GM12878 (cell line): ENCODE data around the gene SPATA9. TPM values are rescaled to one million over a fixed set of nuclear protein-coding genes. Genes with fewer than 3 reads are reported as not detected.
A peak's percentile ranks its signal among the peaks of the same experiment; 100 is the strongest.

ENCODE experiments used
- ATAC-seq: fragments of 200-7000 bp; cut with Tn5 transposase; 3 replicates; pipeline ENCODE4 v1.9.1; 2020; ENCODE audit warnings: mild to moderate bottlenecking, moderate library complexity
- BruUV-seq: library from RNA; stranded (reverse); fragments of 400-500 nt; replicated peaks from 2 replicates; lab custom pipeline; 2021; lab: Mats Ljungman, UMichigan
- CTCF ChIA-PET: fragments of 300-600 bp; sonication (Branson Sonifier 250); formaldehyde crosslinking; extraction: SDS; loops from one replicate; lab custom pipeline; 2021; ENCODE audit warnings: inconsistent platforms; lab: Yijun Ruan, JAX
- POLR2A ChIA-PET: fragments of 350-600 bp; formaldehyde crosslinking; extraction: SDS; loops from one replicate; lab custom pipeline; 2021; ENCODE audit warnings: inconsistent platforms; lab: Charles Lee
- RAD21 ChIA-PET: fragments of 300-600 bp; sonication (Branson Sonifier 250); formaldehyde crosslinking; loops from one replicate; lab custom pipeline; 2023; ENCODE audit warnings: antibody characterized with exemption; ENCODE audit not compliant: unreplicated experiment; lab: Charles Lee
- SMC1A ChIA-PET: fragments of 300-600 bp; sonication (Branson Sonifier 250); formaldehyde crosslinking; loops from one replicate; lab custom pipeline; 2023; ENCODE audit not compliant: unreplicated experiment, uncharacterized antibody; lab: Charles Lee
- DNase-seq: peaks from one replicate; pipeline ENCODE4 v3.0.0-alpha.2; 2011; ENCODE audit warnings: low read depth, low spot score
- FAIRE-seq: peaks from 3 replicates; lab custom pipeline; 2011; peaks lifted over from hg19 to GRCh38; lab: Jason Lieb, UNC
- H2AFZ ChIP-seq: 2 replicates; pipeline ENCODE4 v1.6.0; 2011; ENCODE audit warnings: low read depth, low read length, control low read depth; ENCODE audit not compliant: control insufficient read depth
- H3K27ac ChIP-seq: 2 replicates; pipeline ENCODE4 v1.5.1; 2011; ENCODE audit warnings: control low read depth; ENCODE audit not compliant: control insufficient read depth, insufficient read depth
- H3K27me3 ChIP-seq, 2 experiments: replicated peaks in 1 of 2; 2 replicates each; pipeline versions ENCODE4 v1.6.0 to v1.6.1; 2011; ENCODE audit warnings: low read length in 1 of 2; ENCODE audit not compliant: control insufficient read depth in 2 of 2, insufficient read depth in 2 of 2
- H3K36me3 ChIP-seq, 2 experiments: 2 replicates each; pipeline ENCODE4 v1.5.1; 2011; ENCODE audit warnings: low read length in 1 of 2; ENCODE audit not compliant: control insufficient read depth in 2 of 2, insufficient read depth in 2 of 2
- H3K4me1 ChIP-seq: 2 replicates; pipeline ENCODE4 v1.6.1; 2011; ENCODE audit warnings: mild to moderate bottlenecking, low read length, moderate library complexity, mixed read lengths; ENCODE audit not compliant: control insufficient read depth, insufficient read depth
- H3K4me2 ChIP-seq: 2 replicates; pipeline ENCODE4 v1.6.0; 2011; ENCODE audit warnings: control low read depth; ENCODE audit not compliant: control insufficient read depth, insufficient read depth
- H3K4me3 ChIP-seq: fragments of 200-600 bp; sonication (generic); 2 replicates; pipeline ENCODE4 v1.5.1; 2016
- H3K79me2 ChIP-seq: 2 replicates; pipeline ENCODE4 v1.6.0; 2011; ENCODE audit warnings: low read length; ENCODE audit not compliant: control insufficient read depth, insufficient read depth
- H3K9ac ChIP-seq: 2 replicates; pipeline ENCODE4 v1.8.0; 2011; ENCODE audit warnings: low read length, control low read depth, mixed read lengths; ENCODE audit not compliant: control insufficient read depth, insufficient read depth
- H3K9me3 ChIP-seq: replicated peaks from 3 replicates; pipeline ENCODE4 v1.5.1; 2011; ENCODE audit warnings: mild to moderate bottlenecking, low read length; ENCODE audit not compliant: control insufficient read depth, insufficient read depth
- H4K20me1 ChIP-seq: 2 replicates; pipeline ENCODE4 v1.6.0; 2011; ENCODE audit not compliant: control insufficient read depth, insufficient read depth
- ASH2L ChIP-seq: fragments of 300-600, 200-600 bp; sonication (generic); IDR thresholded peaks from 2 replicates; pipeline ENCODE4 v1.6.1; 2017; ENCODE audit warnings: low read depth, mild to moderate bottlenecking, borderline replicate concordance
- BCL11A ChIP-seq: IDR thresholded peaks from 2 replicates; pipeline ENCODE4 v1.6.1; 2011; ENCODE audit warnings: low read depth, low read length
- E4F1 ChIP-seq: fragments of 450-650 bp; IDR thresholded peaks from 2 replicates; pipeline ENCODE4 v1.6.1; 2018; ENCODE audit warnings: borderline replicate concordance, mild to moderate bottlenecking; ENCODE audit not compliant: partially characterized antibody
- EZH2 ChIP-seq: IDR thresholded peaks from 2 replicates; pipeline ENCODE4 v1.6.1; 2012; ENCODE audit warnings: low read depth, mild to moderate bottlenecking, control low read depth, inconsistent platforms, low read length, borderline replicate concordance; ENCODE audit not compliant: control insufficient read depth
- FOXK2 ChIP-seq: fragments of 450-650 bp; IDR thresholded peaks from 2 replicates; pipeline ENCODE4 v1.6.1; 2017; ENCODE audit warnings: mild to moderate bottlenecking, moderate library complexity
- GABPA ChIP-seq: IDR thresholded peaks from 2 replicates; pipeline ENCODE4 v1.6.1; 2014; ENCODE audit warnings: antibody characterized with exemption, low read depth, mild to moderate bottlenecking, inconsistent platforms
- GATAD2B ChIP-seq: fragments of 450-650 bp; conservative IDR thresholded peaks from 2 replicates; pipeline ENCODE4 v1.6.1; 2017; ENCODE audit warnings: low read depth, mild to moderate bottlenecking, moderate library complexity
- HDAC6 ChIP-seq: fragments of 200-600 bp; sonication (generic); IDR thresholded peaks from one replicate; pipeline ENCODE4 v1.8.0; 2017; ENCODE audit warnings: antibody characterized with exemption; ENCODE audit not compliant: unreplicated experiment
- IKZF2 ChIP-seq, 2 experiments: fragments of 450-650 bp; IDR thresholded peaks; 2 replicates each; pipeline ENCODE4 v1.6.1; 2017; ENCODE audit warnings: mild to moderate bottlenecking in 2 of 2, moderate library complexity in 2 of 2
- JUNB ChIP-seq: IDR thresholded peaks from 2 replicates; pipeline ENCODE4 v1.6.1; 2016; ENCODE audit warnings: antibody characterized with exemption, mild to moderate bottlenecking
- MTA2 ChIP-seq: fragments of 450-650 bp; IDR thresholded peaks from 2 replicates; pipeline ENCODE4 v1.6.1; 2016; ENCODE audit warnings: low read depth, mild to moderate bottlenecking, moderate library complexity
- MYC ChIP-seq: IDR thresholded peaks from 2 replicates; pipeline ENCODE4 v1.6.1; 2011; ENCODE audit warnings: mild to moderate bottlenecking, low read length, moderate library complexity, inconsistent platforms; ENCODE audit not compliant: insufficient read depth, insufficient replicate concordance, insufficient read length, severe bottlenecking
- NR2C1 ChIP-seq: fragments of 450-650 bp; IDR thresholded peaks from 2 replicates; pipeline ENCODE4 v1.6.1; 2017; ENCODE audit warnings: antibody characterized with exemption, mild to moderate bottlenecking, moderate library complexity
- NR2C2 ChIP-seq: IDR thresholded peaks from 2 replicates; pipeline ENCODE4 v1.6.1; 2011; ENCODE audit warnings: borderline replicate concordance, low read depth; ENCODE audit not compliant: control insufficient read depth, insufficient read length
- POLR2A ChIP-seq: IDR thresholded peaks from 2 replicates; pipeline ENCODE4 v1.6.1; 2011; ENCODE audit warnings: low read depth, mild to moderate bottlenecking, low read length
- RUNX3 ChIP-seq: IDR thresholded peaks from 2 replicates; pipeline ENCODE4 v1.6.1; 2012; ENCODE audit warnings: low read length, inconsistent platforms
- SMAD5 ChIP-seq: IDR thresholded peaks from 2 replicates; pipeline ENCODE4 v1.6.1; 2016; ENCODE audit warnings: antibody characterized with exemption, low read depth
- SPI1 ChIP-seq: IDR thresholded peaks from 2 replicates; pipeline ENCODE4 v1.6.1; 2011; ENCODE audit warnings: low read depth, mild to moderate bottlenecking, low read length, moderate library complexity, borderline replicate concordance; ENCODE audit not compliant: insufficient read depth
- SUZ12 ChIP-seq: fragments of 200-600 bp; sonication (generic); IDR thresholded peaks from one replicate; pipeline ENCODE4 v1.6.1; 2018; ENCODE audit warnings: antibody characterized with exemption, mild to moderate bottlenecking; ENCODE audit not compliant: unreplicated experiment
- TCF3 ChIP-seq: IDR thresholded peaks from 2 replicates; pipeline ENCODE4 v1.6.1; 2012; ENCODE audit warnings: low read depth, mild to moderate bottlenecking, low read length, borderline replicate concordance; ENCODE audit not compliant: insufficient read depth
- ZZZ3 ChIP-seq: IDR thresholded peaks from 2 replicates; pipeline ENCODE4 v1.6.1; 2011; ENCODE audit warnings: low read depth; ENCODE audit not compliant: control insufficient read depth, insufficient read length
- WGBS: methylation state at CpG from one replicate; pipeline ENCODE4 v1.1.6; 2016; ENCODE audit warnings: low lambda C conversion rate; ENCODE audit not compliant: insufficient replicate concordance, insufficient coverage; ENCODE audit errors: missing lambda C conversion rate; 5-methylcytosine and 5-hydroxymethylcytosine counted together
- in situ Hi-C: fragments of 300-500 bp; cut with MboI; formaldehyde crosslinking; loops from 9 replicates; pipeline ENCODE4 v1.14.3; 2018; ENCODE audit warnings: mixed read lengths
- intact Hi-C: fragments of 100-400 bp; cut with micrococcal nuclease; formaldehyde crosslinking; loops from one replicate; pipeline ENCODE4 v1.14.2; 2022; ENCODE audit not compliant: unreplicated experiment
- polyA plus RNA-seq, 11 experiments: library from polyadenylated mRNA; depleted of rRNA in 4 of 11; unstranded in 6 of 11; stranded (reverse) in 5 of 11; fragments of >200 nt; fragmentation: Nextera tagmentation in 4 of 11; fragmentation: Illumina TruSeq in 1 of 11; extraction: Ambion mirVana in 4 of 11; extraction: Trizol in 1 of 11; gene quantifications; 1 replicate in 1 of 11; 2 replicates in 10 of 11; pipeline versions ENCODE4 v1.2.1 to v1.2.3, GENCODE V29; 2011 to 2016; ENCODE audit warnings: inconsistent platforms in 2 of 11, missing spikeins in 2 of 11, low read depth in 1 of 11
- total RNA-seq, 4 experiments: library from RNA; depleted of rRNA in 3 of 4; stranded (reverse); fragments of >200 nt in 3 of 4; fragmentation: Illumina TruSeq in 1 of 4; extraction: Trizol in 1 of 4; gene quantifications; 2 replicates each; pipeline versions ENCODE4 v1.2.1 to v1.2.3, GENCODE V29; 2013 to 2021
- TF ChIP-seq, protein P1 (sequence below): IDR thresholded peaks from 2 replicates; pipeline ENCODE4 v1.6.1; 2012; ENCODE audit warnings: low read length, inconsistent platforms

Gene SPATA9
- total and polyA plus RNA-seq, 10 of the 15 experiments (the other 5 are each of a cell fraction or from before 2014, with no cell fraction given) = 0.11 to 0.49 (median 0.16) TPM; not detected in 1

DNA sequence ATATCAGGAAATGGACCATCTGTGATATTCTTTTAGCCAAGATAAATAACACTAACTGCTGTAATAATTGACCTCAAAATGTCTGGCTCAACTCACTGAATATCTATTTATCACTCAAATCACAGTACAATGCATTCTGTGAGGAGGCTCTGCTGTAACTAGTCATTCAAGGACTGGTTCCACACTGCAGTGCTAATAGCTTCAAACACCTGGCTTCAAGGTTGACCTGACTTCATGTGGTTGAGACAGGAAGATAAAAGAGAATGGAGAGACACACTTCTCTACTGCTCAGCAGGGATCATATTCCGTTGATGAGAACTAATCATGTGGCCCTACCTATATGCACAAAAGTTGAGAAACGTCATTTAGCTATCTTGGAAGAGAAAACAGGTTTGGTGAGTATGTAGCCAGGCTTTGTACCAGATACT lies 45.0 kb upstream of the SPATA9 start:
- ChIA-PET SMC1A (interaction anchor here (0.9 to 4.8 kb wide), 7 partner anchors 11 to 116 kb away, joined by 3 to 23 read pairs (median 5); partner anchors contain the start of gene RFESD), RAD21 (interaction anchor here (0.6 to 4.0 kb wide), 9 partner anchors 10 to 121 kb away, joined by 3 to 19 read pairs (median 6); partner anchors contain the start of genes GLRX and RFESD), CTCF (interaction anchor here (0.6 to 0.9 kb wide), 3 partner anchors 10 to 92 kb away, joined by 3 to 4 read pairs (median 3); no protein-coding TSS in a partner anchor), POLR2A (interaction anchor here (0.5 to 1.0 kb wide), 3 partner anchors 10 to 92 kb away, joined by 3 to 5 read pairs (median 3); no protein-coding TSS in a partner anchor)
- peak; percentile 84 for FAIRE-seq
- Histone ChIP-seq H3K27ac (peak overlapping the region; percentile 70), H3K36me3 (no peaks in the 10 kb centered on the region), H3K9me3 (no peaks in the 10 kb centered on the region), H2AFZ (peak overlapping the region; percentile 31), H3K4me2 (0 out of 2 replicates have a peak overlapping the region, but pooled peaks have one; percentile 38), H4K20me1 (no peaks in the 10 kb centered on the region), H3K4me3 (no peak overlapping the region), H3K79me2 (peaks cover 22% of the 10 kb centered on the region), H3K27me3 (no peaks in the 10 kb centered on the region), H3K4me1 (peaks cover 21% of the 10 kb centered on the region), H3K9ac (no peak overlapping the region)
- DNase-seq = peak; percentile 71
- ATAC-seq = peak; percentile 56
- intact Hi-C loops (loop anchor here (2.0 to 10.0 kb wide), 3 partner anchors 81 to 643 kb away; partner anchors contain the start of gene RFESD), in situ Hi-C loops (no loop called here)
- 70% methylated on average over 2 of the region's 2 CpGs for WGBS
- no TSS peak for BruUV-seq
- peak; percentile 74 for TF ChIP-seq RUNX3
- TF ChIP-seq E4F1 = no peak
- peak; percentile 17; the same call in 1 of the 2 replicates for TF ChIP-seq SPI1
- peak; percentile 33; the same call in 1 of the 2 replicates for TF ChIP-seq TCF3
- no peak for TF ChIP-seq EZH2
- no peak; the same call in 1 of the 2 replicates for TF ChIP-seq GATAD2B
- no peak for TF ChIP-seq NR2C1
- TF ChIP-seq ASH2L = no peak
- peak; percentile 27 to 51; a peak in 2 of 4 replicates for TF ChIP-seq IKZF2 (IDR thresholded peaks at IDR 0.05)
- no peak for TF ChIP-seq ZZZ3
- TF ChIP-seq BCL11A = peak; percentile 72; the same call in 1 of the 2 replicates
- TF ChIP-seq SUZ12 = no peak
- TF ChIP-seq GABPA = no peak
- TF ChIP-seq, protein P1, sequence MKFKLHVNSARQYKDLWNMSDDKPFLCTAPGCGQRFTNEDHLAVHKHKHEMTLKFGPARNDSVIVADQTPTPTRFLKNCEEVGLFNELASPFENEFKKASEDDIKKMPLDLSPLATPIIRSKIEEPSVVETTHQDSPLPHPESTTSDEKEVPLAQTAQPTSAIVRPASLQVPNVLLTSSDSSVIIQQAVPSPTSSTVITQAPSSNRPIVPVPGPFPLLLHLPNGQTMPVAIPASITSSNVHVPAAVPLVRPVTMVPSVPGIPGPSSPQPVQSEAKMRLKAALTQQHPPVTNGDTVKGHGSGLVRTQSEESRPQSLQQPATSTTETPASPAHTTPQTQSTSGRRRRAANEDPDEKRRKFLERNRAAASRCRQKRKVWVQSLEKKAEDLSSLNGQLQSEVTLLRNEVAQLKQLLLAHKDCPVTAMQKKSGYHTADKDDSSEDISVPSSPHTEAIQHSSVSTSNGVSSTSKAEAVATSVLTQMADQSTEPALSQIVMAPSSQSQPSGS = peak; percentile 43; the same call in 1 of the 2 replicates
- no peak for TF ChIP-seq HDAC6
- TF ChIP-seq FOXK2 = no peak
- no peak for TF ChIP-seq SMAD5
- no peak for TF ChIP-seq MYC
- TF ChIP-seq MTA2 = peak; percentile 65
- peak; percentile 58 for TF ChIP-seq JUNB
- no peak for TF ChIP-seq NR2C2
- TF ChIP-seq POLR2A = no peak
